Stimulated activated CD8-positive, alpha-beta memory T cell treated with anti-CD3 and anti-CD28 coated beads, Interleukin-15, amount 100 ng/mL, for 48 hours (primary cell): ENCODE results near the gene SF3B5.
"Not testable (repeated sequence)": the region's sequence is repeated elsewhere in the genome, so short reads cannot be mapped to it uniquely, and the experiment has no call there.

Experiments
- DNase-seq, 2 donors: peaks; one replicate each; pipeline ENCODE4 v3.0.0-alpha.2; 2020; ENCODE audit warnings: low read depth in 2 of 2

Gene SF3B5

GRCh38 chr6:144095134-144096002, at the start of gene SF3B5:
Gene SF3B5, minus strand, starts transcription at chr6:144095573. Its CDS starts 76 bp downstream, at chr6:144095497.
- peak; percentile 94 to 95 for DNase-seq

- DNase-seq, result no peak
These were observed 49.6 kb upstream of the SF3B5 start for GRCh38 chr6:144144996-144145395.

GRCh38 chr6:144143878-144144277, 48.5 kb upstream of the SF3B5 start:
- no peak for DNase-seq

GRCh38 chr6:144143106-144143505, 47.7 kb upstream of the SF3B5 start:
- DNase-seq, result no peak

- DNase-seq, result no peak
These were observed 46.1 kb upstream of the SF3B5 start for GRCh38 chr6:144141470-144141869.

- no peak for DNase-seq
These were observed 45.5 kb upstream of the SF3B5 start for GRCh38 chr6:144140867-144141266.

- DNase-seq, result no peak
These were observed 44.4 kb upstream of the SF3B5 start for GRCh38 chr6:144139817-144140216.

- no peak for DNase-seq
These were observed 43.2 kb upstream of the SF3B5 start for GRCh38 chr6:144138542-144138941.

- DNase-seq, result no peak
These were observed 39.4 kb upstream of the SF3B5 start for GRCh38 chr6:144134737-144135136.

GRCh38 chr6:144134176-144134575, 38.8 kb upstream of the SF3B5 start:
- no peak for DNase-seq

GRCh38 chr6:144133225-144133821, 38.0 kb upstream of the SF3B5 start:
- no peak for DNase-seq

- not testable (repeated sequence) for DNase-seq
These were observed 36.9 kb upstream of the SF3B5 start for GRCh38 chr6:144132167-144132690.

- DNase-seq, result no peak
These were observed 35.9 kb upstream of the SF3B5 start for GRCh38 chr6:144131248-144131709.

- no peak for DNase-seq
These were observed 34.1 kb upstream of the SF3B5 start for GRCh38 chr6:144129469-144129868.

- DNase-seq, result no peak
These were observed 31.7 kb upstream of the SF3B5 start for GRCh38 chr6:144127097-144127496.

GRCh38 chr6:144123836-144124235, 28.5 kb upstream of the SF3B5 start:
- no peak for DNase-seq

GRCh38 chr6:144123421-144123820, 28.0 kb upstream of the SF3B5 start:
- DNase-seq, result no peak

GRCh38 chr6:144122861-144123260, 27.5 kb upstream of the SF3B5 start:
- no peak for DNase-seq

- no peak for DNase-seq
These were observed 24.0 kb upstream of the SF3B5 start for GRCh38 chr6:144119376-144119775.

- no peak for DNase-seq
These were observed 19.8 kb upstream of the SF3B5 start for GRCh38 chr6:144115219-144115618.

- no peak for DNase-seq
These were observed 18.0 kb upstream of the SF3B5 start for GRCh38 chr6:144113366-144113765.

GRCh38 chr6:144110210-144110609, 14.8 kb upstream of the SF3B5 start:
- no peak for DNase-seq

- no peak for DNase-seq
These were observed 10.8 kb upstream of the SF3B5 start for GRCh38 chr6:144106206-144106605.
